ENCODE results near the gene NLRP1. TPM values are rescaled to one million over a fixed set of nuclear protein-coding genes. Genes with fewer than 3 reads are reported as not detected.

The NLRP1 gene
- total and polyA plus RNA-seq, 4 donors: 1.8 to 5.4 (median 3.0) TPM

DNA sequence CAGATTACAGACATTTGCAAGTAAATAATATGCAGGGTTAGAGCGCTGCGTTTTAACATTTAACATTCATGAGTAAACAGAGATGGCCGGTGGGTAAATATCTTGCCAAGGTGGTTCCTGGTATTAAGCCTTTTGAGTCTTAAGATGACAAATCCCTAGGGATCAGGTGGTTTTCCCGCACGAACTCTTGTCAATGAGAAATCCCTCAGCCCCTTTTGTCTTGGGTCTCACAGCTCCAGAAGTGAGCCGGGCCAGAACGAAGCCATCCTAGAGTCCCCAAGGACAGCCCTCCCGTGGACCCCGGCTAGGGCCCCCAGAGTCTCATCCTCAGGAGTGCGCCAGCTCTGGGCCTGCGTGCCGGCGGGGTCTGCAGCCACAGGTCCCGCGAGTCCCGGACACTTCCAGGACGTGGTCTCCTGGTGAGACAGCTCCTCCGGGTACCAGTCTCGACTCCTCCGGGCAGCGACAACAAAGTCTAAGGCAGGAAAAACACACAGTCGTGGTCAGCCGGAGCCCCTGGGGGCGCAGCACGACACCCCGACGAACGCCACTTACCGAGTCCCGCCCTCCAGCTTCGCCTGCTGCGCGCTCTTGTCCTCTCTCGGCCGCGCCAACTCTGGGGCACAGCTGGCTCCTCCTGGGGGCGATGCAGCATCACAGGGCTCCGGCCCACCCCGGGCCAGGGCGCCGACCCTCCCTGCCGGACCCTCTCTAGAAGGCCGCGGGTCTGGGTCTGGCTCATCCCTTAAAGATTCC lies 84.7 kb downstream of the NLRP1 start:
- WGBS: 26% methylated on average over 44 of the region's 44 CpGs
- Histone ChIP-seq H3K4me3 (ENCODE audit: low read depth in 1 of 3, low read length in 3 of 3) (no peak overlapping the region), H3K36me3 (ENCODE audit: control insufficient read depth in 4 of 4, insufficient read depth in 3 of 4, low read depth in 1 of 4, low read length in 3 of 4) (no peaks in the 10 kb centered on the region), H3K9ac (ENCODE audit: low read depth in 1 of 2, low read length in 2 of 2) (no peak overlapping the region), H3K27me3 (ENCODE audit: control insufficient read depth in 4 of 4, insufficient read depth in 4 of 4, low read length in 3 of 4) (peaks cover 0 to 4% (median 2%) of the 10 kb centered on the region in 4 donors), H3K27ac (ENCODE audit: low read depth in 1 of 2, low read length in 2 of 2) (no peak overlapping the region), H3K4me1 (ENCODE audit: control insufficient read depth in 4 of 4, insufficient read depth in 4 of 4, low read length in 3 of 4) (peaks cover 0 to 10% (median 0%) of the 10 kb centered on the region in 4 donors), H3K9me3 (ENCODE audit: control insufficient read depth in 4 of 4, low read length in 3 of 4) (peaks cover 0 to 4% (median 3%) of the 10 kb centered on the region in 4 donors)
- TF ChIP-seq RXRA (IDR thresholded peaks at IDR 0.05): no peak
- no peak for TF ChIP-seq HNF4A (conservative IDR thresholded peaks at IDR 0.05)
- TF ChIP-seq YY1 (IDR thresholded peaks at IDR 0.05): no peak
- TF ChIP-seq RAD21 (IDR thresholded peaks at IDR 0.05): no peak
- TF ChIP-seq, protein P1, sequence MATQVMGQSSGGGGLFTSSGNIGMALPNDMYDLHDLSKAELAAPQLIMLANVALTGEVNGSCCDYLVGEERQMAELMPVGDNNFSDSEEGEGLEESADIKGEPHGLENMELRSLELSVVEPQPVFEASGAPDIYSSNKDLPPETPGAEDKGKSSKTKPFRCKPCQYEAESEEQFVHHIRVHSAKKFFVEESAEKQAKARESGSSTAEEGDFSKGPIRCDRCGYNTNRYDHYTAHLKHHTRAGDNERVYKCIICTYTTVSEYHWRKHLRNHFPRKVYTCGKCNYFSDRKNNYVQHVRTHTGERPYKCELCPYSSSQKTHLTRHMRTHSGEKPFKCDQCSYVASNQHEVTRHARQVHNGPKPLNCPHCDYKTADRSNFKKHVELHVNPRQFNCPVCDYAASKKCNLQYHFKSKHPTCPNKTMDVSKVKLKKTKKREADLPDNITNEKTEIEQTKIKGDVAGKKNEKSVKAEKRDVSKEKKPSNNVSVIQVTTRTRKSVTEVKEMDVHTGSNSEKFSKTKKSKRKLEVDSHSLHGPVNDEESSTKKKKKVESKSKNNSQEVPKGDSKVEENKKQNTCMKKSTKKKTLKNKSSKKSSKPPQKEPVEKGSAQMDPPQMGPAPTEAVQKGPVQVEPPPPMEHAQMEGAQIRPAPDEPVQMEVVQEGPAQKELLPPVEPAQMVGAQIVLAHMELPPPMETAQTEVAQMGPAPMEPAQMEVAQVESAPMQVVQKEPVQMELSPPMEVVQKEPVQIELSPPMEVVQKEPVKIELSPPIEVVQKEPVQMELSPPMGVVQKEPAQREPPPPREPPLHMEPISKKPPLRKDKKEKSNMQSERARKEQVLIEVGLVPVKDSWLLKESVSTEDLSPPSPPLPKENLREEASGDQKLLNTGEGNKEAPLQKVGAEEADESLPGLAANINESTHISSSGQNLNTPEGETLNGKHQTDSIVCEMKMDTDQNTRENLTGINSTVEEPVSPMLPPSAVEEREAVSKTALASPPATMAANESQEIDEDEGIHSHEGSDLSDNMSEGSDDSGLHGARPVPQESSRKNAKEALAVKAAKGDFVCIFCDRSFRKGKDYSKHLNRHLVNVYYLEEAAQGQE (IDR thresholded peaks at IDR 0.05): no peak
- TF ChIP-seq EGR1 (IDR thresholded peaks at IDR 0.05; ENCODE audit: low read depth in 2 of 2): no peak
- TF ChIP-seq NR2F2 (IDR thresholded peaks at IDR 0.05): no peak
- no peak for TF ChIP-seq FOXA1 (IDR thresholded peaks at IDR 0.05)
- TF ChIP-seq TAF1 (conservative IDR thresholded peaks at IDR 0.05): no peak
- TF ChIP-seq JUND (IDR thresholded peaks at IDR 0.05): no peak
- TF ChIP-seq, protein P2, sequence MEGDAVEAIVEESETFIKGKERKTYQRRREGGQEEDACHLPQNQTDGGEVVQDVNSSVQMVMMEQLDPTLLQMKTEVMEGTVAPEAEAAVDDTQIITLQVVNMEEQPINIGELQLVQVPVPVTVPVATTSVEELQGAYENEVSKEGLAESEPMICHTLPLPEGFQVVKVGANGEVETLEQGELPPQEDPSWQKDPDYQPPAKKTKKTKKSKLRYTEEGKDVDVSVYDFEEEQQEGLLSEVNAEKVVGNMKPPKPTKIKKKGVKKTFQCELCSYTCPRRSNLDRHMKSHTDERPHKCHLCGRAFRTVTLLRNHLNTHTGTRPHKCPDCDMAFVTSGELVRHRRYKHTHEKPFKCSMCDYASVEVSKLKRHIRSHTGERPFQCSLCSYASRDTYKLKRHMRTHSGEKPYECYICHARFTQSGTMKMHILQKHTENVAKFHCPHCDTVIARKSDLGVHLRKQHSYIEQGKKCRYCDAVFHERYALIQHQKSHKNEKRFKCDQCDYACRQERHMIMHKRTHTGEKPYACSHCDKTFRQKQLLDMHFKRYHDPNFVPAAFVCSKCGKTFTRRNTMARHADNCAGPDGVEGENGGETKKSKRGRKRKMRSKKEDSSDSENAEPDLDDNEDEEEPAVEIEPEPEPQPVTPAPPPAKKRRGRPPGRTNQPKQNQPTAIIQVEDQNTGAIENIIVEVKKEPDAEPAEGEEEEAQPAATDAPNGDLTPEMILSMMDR (IDR thresholded peaks at IDR 0.05; ENCODE audit: low read depth, low read length, missing input control): no peak
- TF ChIP-seq, protein P3, sequence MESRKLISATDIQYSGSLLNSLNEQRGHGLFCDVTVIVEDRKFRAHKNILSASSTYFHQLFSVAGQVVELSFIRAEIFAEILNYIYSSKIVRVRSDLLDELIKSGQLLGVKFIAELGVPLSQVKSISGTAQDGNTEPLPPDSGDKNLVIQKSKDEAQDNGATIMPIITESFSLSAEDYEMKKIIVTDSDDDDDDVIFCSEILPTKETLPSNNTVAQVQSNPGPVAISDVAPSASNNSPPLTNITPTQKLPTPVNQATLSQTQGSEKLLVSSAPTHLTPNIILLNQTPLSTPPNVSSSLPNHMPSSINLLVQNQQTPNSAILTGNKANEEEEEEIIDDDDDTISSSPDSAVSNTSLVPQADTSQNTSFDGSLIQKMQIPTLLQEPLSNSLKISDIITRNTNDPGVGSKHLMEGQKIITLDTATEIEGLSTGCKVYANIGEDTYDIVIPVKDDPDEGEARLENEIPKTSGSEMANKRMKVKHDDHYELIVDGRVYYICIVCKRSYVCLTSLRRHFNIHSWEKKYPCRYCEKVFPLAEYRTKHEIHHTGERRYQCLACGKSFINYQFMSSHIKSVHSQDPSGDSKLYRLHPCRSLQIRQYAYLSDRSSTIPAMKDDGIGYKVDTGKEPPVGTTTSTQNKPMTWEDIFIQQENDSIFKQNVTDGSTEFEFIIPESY (IDR thresholded peaks at IDR 0.05): no peak
- TF ChIP-seq, protein P4, sequence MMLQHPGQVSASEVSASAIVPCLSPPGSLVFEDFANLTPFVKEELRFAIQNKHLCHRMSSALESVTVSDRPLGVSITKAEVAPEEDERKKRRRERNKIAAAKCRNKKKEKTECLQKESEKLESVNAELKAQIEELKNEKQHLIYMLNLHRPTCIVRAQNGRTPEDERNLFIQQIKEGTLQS (IDR thresholded peaks at IDR 0.05): no peak
- no peak for TF ChIP-seq HNF4G (IDR thresholded peaks at IDR 0.05)
- DNase-seq (ENCODE audit: low spot score): no peak

DNA sequence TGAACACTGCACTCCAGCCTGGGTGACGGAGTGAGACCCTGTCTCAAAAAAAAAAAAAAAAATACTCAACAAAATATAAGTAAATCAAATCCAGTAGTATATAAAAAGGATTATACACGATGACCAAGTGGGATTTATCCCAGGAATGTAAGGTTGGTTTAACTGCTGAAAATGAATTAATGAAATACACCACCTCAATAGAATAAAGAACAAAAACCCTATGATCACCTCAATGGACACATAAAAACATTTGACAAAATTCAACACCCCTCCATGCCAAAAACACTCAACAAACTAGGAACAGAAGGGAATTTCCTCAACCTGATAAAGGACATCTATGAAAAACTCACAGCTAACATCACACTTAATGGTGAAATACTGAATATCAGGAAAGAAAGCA lies 91.3 kb downstream of the NLRP1 start:
- peaks cover 2 to 29% (median 17%) of the 10 kb centered on the region in 4 donors for H3K36me3 ChIP-seq (ENCODE audit: control insufficient read depth in 4 of 4, insufficient read depth in 3 of 4, low read depth in 1 of 4, low read length in 3 of 4)
- no peak overlapping the region for H3K4me3 ChIP-seq (ENCODE audit: low read depth in 1 of 3, low read length in 3 of 3)
- H3K27me3 ChIP-seq (ENCODE audit: control insufficient read depth in 4 of 4, insufficient read depth in 4 of 4, low read length in 3 of 4): no peaks in the 10 kb centered on the region
- no peak for DNase-seq (ENCODE audit: low spot score)
- H3K9ac ChIP-seq (ENCODE audit: low read depth in 1 of 2, low read length in 2 of 2): no peak overlapping the region
- peaks cover 4 to 11% (median 8%) of the 10 kb centered on the region in 4 donors for H3K9me3 ChIP-seq (ENCODE audit: control insufficient read depth in 4 of 4, low read length in 3 of 4)
- H3K27ac ChIP-seq (ENCODE audit: low read depth in 1 of 2, low read length in 2 of 2): no peak overlapping the region
- no peaks in the 10 kb centered on the region for H3K4me1 ChIP-seq (ENCODE audit: control insufficient read depth in 4 of 4, insufficient read depth in 4 of 4, low read length in 3 of 4)
- WGBS: 97% methylated on average over 2 of the region's 2 CpGs
- no peak for TF ChIP-seq JUND (IDR thresholded peaks at IDR 0.05)
- TF ChIP-seq FOXA2 (IDR thresholded peaks at IDR 0.05): no peak
- TF ChIP-seq, protein P3 (IDR thresholded peaks at IDR 0.05): no peak
- TF ChIP-seq, protein P2 (IDR thresholded peaks at IDR 0.05; ENCODE audit: low read depth, low read length, missing input control): no peak
- TF ChIP-seq, protein P5, sequence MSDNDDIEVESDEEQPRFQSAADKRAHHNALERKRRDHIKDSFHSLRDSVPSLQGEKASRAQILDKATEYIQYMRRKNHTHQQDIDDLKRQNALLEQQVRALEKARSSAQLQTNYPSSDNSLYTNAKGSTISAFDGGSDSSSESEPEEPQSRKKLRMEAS (IDR thresholded peaks at IDR 0.05): no peak
- no peak for TF ChIP-seq NR2F2 (IDR thresholded peaks at IDR 0.05)
- TF ChIP-seq FOXA1 (IDR thresholded peaks at IDR 0.05): no peak
- TF ChIP-seq, protein P4 (IDR thresholded peaks at IDR 0.05): no peak
- TF ChIP-seq RXRA (IDR thresholded peaks at IDR 0.05): no peak
- TF ChIP-seq RAD21 (IDR thresholded peaks at IDR 0.05): no peak
- TF ChIP-seq TAF1 (conservative IDR thresholded peaks at IDR 0.05): no peak

Measured in liver (tissue), 9 donors.